HUDEP-2 (cell line): Measurements from ENCODE around the gene TSGA10IP.

Experiments used
- DNase-seq, 76 experiments: peaks; one replicate each; lab custom pipeline; 2025; ENCODE audit not compliant: unreplicated experiment in 76 of 76; lab: John Stamatoyannopoulos, UW

The TSGA10IP gene

DNA sequence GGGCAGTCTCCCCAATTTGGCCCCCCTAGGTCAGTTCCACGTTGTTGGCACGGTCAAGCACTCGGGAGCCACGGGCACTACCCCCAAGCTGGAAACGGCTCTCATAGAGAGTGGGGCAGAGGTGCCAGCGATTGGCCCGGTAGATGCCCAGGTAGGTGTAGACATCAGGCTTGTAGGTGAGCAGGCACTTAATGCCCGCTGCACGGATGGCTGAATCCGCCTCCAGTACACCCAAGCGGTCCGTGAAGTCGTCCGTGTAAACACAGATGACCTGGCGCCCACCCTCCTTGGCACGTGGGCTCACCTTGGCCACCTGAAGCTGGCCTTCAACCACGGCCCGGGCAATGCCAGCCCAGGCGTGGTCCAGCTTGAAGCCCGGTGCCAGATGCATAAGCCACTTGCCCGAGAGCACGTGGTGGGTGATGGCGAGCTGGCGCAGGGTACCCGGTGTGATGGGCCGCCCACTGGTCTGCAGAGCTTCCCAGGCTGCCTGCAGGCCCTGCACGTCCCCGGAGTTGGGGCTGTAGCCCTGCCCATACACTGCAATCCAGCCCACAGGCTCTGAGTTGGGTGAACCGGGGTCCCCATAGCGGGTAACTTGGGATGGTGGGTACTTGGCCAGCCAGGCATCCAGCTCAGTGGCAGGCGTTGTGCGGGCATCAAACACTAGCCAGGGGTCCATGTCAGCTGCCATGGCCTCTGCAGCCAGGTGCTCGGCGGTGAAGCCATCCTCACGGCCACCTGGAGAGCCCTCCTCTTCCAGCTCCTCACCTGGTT, 27.7 kb upstream of the TSGA10IP start:
- no peak for DNase-seq

DNA sequence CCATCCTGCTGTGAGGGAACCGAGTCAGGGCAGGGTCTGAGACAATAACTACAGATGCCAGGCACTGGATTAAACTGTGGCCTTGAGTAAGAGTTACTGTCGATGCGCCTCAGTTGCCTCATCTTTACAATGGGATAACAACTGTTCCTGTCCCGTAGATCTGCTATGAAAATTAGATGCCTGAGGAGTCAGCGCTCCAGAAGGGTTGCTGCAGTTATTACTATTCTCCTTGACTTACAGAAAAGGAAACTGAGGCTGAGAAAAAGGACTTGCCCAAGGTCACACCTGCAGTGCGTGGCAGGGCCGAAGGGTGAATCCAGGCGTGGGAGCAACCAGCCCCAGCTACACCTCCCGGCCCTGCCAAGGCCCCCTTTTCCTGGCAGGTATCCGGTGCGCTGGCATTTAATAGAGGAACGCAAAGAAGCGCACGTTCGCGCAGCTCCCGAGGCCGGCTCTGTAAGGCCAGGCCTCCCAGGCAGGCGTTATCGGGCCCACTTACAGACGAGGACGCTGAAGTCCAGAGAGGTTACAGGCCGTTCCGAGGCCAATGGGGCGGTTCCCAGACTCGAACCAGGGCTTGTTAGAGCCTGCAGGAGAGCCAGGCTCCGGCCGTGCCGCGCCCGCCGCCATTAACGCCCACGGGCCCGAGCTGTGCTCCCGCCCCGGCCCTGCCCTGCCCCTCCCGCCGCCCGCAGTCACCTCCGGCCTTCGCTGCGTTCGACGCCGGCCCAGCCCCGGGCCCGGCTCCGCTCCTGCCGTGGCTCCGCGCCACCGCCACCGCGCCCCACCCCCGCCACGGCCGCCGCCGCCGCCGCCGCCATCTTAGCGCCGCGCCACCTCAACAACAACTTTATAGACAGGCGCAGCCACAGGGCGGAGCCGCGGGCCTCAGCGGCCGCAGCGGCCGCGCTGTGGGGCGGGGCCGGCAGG, 26.8 kb upstream of the TSGA10IP start, which contains the start of gene C11orf68:
Gene C11orf68, minus strand, starts transcription at position 852 of the 930 bp plus-strand sequence. Its CDS starts 31 bp downstream, at position 821.
- DNase-seq: peak in 26 of 76 experiments; percentile 39 to 75 (median 54)

DNA sequence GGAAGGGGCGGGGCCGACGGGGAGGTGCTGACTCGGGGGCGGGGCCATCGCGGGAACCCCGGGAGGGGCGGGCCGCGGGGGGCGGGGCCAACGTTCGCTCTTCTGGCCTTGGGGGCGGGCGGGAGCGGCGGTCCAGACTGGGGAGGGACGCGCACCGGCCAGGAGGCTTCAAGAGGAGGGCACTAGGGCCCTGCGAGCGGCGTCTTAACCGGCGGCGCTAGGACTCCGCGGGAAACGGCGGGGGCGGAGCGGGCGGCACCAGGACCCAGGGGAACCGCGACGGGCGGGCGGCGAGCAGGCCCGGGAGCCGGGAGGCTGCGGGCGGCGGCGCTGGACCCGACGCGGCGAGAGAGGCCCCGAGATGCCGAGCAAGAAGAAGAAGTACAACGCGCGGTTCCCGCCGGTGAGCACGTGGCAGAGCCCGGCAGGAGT, 26.1 kb upstream of the TSGA10IP start, which contains the start of gene DRAP1:
Gene DRAP1, plus strand, starts transcription at position 286 of the 432 bp plus-strand sequence. Its CDS starts 76 bp downstream, at position 362.
- peak in 75 of 76 experiments; percentile 61 to 99 (median 97) for DNase-seq

DNA sequence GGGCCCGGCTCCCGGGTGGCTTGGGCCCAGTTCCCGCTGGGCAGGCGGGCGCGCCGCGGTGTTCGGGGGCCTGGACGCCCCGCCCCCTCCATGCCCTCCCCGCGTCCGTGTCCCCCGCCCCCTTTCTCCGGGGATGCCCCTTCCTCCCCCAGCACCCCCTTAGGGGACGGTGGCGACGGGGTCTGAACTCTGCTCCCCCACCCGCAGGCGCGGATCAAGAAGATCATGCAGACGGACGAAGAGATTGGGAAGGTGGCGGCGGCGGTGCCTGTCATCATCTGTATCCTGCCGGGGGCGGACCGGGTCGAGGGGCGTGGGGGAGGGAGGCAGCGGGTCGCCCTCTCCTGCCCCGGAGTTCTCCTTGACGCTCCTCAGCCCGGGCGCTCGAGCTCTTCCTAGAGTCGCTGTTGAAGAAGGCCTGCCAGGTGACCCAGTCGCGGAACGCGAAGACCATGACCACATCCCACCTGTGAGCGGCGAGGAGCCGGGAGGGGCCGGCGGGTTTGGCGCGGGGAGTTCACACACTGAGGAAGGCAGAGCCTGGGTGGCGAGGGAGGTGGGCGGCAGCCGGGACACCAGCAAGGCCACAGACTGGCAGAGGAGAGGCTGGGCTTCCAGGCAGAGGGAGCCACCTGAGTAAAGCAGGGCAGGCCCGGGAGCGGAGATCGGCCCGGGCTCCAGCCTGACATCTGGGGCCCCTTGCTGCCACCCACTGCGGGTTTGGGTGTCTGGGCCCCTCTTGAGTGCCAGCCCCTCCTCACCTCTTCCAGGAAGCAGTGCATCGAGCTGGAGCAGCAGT, 25.5 kb upstream of the TSGA10IP start:
- peak in 9 of 76 experiments; percentile 16 to 51 (median 36) for DNase-seq

DNA sequence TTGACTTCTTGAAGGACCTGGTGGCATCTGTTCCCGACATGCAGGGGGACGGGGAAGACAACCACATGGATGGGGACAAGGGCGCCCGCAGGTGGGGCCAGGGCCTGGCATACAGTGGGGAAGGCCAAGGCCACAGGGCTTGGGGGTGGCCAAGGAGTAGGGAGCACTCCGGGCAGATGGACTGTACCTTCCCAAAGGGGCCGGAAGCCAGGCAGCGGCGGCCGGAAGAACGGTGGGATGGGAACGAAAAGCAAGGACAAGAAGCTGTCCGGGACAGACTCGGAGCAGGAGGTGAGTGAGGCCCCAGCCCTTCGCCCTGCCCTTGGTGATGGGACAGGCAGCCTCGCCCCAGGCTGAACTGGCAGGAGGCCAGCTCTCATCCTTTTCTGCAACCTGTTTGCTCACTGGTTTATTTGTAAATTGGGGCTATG, 24.9 kb upstream of the TSGA10IP start:
- peak in 17 of 76 experiments; percentile 6 to 46 (median 14) for DNase-seq

DNA sequence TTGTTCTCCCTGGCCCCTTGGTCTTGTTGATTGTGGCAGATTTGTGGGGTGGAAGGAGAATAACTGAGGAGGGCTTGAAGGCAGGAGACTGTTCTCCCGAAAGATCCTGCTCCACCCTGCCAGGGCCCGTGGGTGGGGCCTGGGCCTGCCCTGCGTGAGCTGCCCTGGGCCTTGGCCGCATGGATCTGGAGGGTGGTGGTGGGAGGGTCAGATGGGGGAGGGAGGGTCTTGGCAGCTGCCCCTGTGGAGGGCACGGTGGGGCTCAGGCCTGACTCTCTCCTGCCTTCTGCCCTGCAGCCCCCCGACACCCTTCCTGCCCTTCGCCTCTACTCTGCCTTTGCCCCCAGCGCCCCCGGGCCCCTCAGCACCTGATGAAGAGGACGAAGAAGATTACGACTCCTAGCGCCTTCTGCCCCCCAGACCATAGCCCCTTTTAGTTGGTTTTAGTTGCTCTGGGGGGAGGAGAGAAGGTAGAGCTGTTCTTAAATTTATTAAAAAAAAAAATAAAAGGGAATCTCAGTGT, 24.2 kb upstream of the TSGA10IP start:
- peak in 1 of 76 experiments; percentile 21 for DNase-seq

DNA sequence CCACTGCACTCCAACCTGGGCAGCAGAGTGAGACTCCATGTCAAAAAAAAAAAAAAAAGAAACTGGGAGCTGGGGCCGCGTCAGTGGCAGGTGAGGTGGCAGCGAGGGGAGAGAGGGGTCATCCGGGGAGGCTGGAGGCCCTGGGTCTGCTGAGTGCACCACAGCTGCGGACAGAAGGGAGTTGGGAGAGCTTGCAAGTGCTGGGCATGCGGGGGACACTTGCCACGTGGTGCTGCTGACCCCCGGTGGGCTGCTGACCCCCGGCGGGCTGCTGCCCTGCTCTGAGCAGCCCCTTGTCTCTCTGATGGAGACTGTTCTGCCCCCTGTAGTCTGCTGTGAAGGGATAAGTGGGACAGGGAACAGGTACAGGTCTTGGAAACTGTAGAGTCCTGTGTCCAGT, 23.4 kb upstream of the TSGA10IP start:
- no peak for DNase-seq

DNA sequence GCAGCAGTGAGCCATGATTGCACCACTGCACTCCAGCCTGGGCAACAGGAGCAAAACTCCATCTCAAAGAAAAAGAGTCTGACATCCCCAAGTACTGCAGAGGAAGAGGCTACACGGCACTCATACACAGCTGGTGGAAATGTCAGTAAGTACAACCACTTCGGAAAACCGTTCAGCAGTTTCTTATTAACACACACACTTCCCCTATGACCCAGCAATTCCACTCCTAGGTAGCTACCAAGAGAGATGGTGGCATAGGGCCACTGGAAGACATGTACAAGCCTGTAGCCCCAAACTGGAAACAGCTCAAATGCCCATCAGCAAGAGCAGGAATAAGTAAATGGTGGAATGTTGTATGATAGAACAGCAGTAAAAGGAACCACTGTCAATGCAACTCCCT, 22.7 kb upstream of the TSGA10IP start:
- DNase-seq: no peak

DNA sequence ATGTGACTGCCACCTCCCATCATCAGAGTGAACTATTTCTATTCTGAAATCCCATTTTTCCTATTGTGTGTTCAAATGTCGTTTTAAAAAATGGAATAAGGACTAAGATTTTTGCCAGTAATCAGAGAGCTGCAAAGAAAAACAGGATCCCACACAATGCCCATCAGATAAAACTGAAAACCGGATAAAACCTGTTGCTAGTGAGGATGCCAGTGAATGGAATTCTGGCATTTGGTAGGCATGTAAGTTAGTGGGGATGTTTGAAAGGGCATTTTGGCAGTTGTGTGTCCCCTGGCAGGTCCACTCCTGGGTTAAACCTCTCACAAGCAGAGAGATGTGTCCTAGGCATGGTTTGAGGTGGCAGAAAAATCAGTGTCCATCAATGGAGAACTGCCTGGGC, 19.9 kb upstream of the TSGA10IP start:
- DNase-seq: no peak

DNA sequence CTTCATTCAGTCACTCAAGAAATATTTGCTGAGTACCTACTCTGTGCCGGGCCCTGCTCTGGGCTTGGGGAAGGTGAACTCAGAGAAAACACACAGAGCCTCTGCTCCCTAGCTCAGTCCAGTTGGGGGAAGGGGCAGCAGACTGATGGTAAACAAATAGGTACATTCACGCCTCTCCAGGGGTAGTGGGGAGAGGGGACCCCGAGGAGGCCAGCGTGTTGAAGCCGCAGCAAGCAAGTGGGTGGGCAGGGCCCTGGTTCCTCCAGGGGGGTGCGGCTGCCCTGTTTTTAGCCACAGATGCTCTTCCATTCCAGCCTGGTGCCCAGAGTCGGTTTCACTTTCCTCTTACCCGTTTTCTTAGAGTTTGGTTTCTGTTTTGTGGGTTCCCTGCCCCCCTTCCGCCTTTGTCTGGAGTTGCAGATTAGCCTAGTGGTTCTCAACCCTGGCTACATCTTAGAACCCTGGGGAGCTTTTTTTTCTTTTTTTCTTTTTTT, 17.3 kb upstream of the TSGA10IP start:
- DNase-seq: peak in 33 of 76 experiments; percentile 9 to 76 (median 37)

DNA sequence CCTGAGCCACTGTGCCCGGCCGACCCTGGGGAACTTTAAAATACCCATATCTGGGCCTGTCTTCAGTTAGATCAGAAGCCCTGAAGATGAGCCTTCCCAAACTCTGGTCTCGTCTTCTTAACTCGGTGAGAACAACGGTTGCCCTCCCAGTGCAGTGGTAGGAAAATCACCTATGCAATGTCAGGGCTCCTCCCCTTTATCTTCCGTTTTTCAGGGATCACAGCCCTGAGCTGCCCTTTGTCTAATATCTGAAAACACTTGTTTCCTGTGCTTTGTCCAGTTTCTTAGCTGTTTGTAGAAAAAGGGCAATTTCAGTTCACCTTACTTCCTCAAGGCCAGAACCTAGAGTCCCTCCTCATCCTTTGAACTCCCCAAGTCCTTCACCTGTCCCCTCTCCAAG, 16.6 kb upstream of the TSGA10IP start:
- peak in 3 of 76 experiments; percentile 7 to 25 (median 14) for DNase-seq

DNA sequence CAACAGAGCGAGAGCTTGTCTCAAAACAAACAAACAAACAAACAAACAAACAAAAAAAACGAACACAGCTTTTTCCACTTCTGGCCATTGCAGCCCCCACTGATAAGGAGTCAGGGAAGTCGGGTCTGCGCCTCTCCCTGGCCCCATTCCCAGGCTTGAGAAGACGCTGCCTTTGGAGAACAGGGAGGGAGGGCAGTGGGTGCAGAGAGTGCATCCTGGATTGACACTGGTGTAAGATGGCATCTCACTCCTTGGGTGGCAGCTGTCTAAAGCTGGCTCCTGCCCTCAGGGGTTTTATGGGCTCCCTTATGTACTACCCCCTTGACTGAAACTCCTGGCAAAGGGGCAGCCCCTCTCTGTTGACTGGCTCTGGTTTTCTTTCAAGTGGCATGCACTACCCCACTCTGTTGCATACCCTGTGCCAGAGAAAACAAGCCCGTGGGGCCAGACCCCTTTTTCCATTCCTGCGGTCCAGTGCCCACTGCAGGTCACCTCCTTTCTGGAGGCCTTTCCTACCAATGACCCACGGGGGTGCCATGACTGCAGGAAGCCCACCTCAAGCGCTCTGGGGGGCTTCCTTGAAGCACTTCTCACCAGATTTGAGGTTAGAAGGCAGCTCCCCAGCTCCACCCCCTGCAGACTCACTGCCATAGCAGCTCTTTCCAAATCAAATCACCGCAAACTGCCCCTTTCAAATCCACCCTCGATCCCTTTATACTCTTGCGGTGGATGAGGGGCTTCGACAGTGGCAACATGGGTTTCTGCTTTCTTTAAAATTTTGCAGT, 13.3 kb upstream of the TSGA10IP start:
- DNase-seq: no peak

DNA sequence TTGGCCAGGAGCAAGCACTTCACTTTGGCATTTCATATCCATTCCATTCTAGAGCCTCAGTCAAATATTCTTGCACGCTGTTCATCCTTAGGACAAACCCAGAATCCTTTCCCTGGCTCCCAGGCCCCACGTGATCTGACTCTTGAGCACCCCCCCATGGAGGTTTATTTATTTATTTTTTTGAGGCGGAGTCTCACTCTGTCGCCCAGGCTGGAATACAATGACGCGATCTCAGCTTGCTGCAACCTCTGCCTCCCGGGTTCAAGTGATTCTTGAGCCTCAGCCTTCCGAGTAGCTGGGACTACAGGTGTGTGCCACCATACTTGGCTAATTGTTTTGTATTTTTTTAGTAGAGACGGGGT, 12.7 kb upstream of the TSGA10IP start:
- peak in 11 of 76 experiments; percentile 5 to 26 (median 11) for DNase-seq

DNA sequence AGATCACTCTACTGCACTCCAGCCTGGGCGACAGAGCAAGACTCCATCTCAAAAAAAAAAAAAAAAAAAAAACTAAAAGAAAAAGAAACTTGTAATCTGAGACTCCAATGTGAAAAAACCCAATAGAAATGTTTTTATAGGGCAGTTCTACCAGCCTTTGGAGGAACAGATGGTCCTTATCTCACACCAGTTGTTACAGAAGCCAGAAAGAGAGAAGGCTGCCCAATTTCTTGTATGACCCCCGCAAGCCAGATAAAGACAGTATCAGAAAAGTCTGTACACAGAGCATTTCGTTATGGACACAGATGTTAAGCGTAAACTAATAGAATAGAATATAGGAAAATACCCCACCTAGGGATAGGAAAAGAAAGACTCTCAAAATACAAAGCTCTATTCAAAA, 11.3 kb upstream of the TSGA10IP start:
- peak in 55 of 76 experiments; percentile 12 to 88 (median 59) for DNase-seq

DNA sequence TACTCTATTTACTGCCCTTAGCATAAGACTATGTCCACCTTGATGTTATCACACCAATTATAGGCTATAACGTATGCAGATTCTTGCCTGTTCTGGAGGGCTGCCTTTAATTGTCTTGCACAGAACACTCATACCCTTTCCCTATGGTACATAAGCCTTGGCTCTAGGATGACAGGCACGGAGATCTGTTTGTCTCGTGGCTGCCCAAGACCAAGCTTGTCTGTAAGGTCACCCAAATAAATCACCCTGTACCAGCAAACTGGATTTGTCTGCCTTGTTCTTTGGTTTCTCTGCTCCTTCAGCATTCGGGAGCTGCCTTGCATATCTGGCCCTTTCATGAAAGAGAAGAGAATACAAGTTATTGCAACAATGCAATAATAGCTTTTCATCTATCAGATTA, 7.5 kb upstream of the TSGA10IP start:
- no peak for DNase-seq

DNA sequence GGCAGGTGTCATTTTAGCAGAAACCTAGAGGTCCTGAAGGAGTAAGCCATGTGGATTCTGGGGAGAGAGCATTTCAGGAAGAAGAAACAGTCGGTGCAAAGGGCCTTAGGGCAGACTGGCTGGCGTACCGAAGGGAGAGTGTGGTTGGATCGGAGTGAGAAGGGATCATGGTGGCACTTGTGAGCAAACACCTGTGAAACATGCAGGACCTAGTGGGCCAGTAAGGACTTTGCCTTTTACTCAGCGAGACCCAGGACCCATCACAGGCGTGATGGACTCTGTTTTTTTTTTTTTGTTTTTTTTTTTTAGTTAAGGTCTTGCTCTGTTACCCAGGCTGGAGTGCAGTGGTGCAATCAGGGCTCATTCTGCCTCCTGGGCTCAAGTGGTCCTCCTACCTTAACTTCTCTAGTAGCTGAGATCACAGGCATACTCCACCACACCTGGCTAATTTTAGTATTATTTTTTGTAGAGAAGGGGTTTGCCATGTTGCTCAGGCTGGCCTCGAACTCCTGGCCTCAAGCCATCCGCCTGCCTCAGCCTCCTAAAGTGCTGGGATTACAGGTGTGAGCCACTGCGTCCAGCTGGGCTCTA, 3.5 kb upstream of the TSGA10IP start:
- DNase-seq: peak in 3 of 76 experiments; percentile 50 to 70 (median 61)

DNA sequence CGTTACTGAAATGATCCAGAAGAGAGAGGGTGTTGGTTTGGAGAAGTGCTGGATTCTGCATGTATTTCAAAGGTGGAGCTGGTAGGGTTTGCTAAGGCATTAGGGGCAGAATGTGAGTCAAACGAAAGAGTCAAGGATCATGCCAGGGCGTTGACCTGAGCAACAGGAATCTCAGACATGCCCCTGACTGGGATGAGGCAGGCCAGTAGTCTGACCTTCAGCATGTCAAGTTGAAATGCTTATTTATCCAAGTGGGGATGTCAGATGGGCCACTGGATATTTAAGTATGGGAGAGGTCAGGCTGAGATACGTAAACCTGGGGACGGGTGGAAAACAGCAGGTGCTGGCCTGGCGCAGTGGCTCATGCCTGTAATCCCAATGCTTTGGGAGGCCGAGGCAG, 2.7 kb upstream of the TSGA10IP start:
- no peak for DNase-seq

DNA sequence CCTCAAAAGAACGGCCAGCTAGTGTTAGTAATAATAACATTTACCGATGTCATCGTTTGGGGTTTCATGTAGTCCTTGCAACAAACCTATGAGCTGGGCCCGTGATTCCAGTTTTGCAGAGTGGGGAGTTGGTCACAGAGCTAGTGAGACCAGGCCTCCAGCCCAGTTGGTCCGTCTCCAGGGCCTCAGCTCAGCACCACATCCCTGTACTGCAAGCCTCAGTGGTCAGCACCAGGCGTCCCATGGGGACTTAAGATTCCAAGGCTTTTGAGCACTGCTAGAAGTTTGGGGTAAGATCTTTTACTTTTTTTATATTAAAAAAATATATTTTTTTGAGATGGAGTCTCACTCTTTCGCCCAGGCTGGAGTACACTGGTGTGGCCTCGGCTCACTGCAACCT, 1.1 kb upstream of the TSGA10IP start:
- no peak for DNase-seq

DNA sequence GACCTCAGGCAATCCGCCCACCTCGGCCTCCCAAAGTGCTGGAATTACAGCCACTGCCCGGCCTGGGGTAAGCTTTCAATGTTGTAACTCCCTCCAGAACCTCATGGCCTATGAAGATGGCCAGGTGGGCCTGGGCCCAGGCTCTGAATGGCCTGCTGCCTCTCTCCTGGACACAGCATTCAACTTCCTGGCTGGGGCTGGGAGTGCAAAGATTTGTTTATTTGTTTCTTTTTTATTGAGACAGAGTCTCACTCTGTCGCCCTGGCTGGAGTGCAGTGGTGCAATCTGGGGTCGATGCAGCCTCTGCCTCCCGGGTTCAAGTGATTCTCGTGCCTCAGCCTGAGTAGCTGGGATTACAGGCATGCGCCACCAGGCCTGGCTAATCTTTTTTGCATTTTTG, 513 bp upstream of the TSGA10IP start:
- DNase-seq: no peak
